Measurements from ENCODE around the gene ZZZ3. TPM values are rescaled to one million over a fixed set of nuclear protein-coding genes. Genes with fewer than 3 reads are reported as not detected.

The ZZZ3 gene
- total and polyA plus RNA-seq, 2 of the 13 experiments (the other 11 are each of a cell fraction or from before 2014, with no cell fraction given): 18.1 to 50.2 TPM

DNA sequence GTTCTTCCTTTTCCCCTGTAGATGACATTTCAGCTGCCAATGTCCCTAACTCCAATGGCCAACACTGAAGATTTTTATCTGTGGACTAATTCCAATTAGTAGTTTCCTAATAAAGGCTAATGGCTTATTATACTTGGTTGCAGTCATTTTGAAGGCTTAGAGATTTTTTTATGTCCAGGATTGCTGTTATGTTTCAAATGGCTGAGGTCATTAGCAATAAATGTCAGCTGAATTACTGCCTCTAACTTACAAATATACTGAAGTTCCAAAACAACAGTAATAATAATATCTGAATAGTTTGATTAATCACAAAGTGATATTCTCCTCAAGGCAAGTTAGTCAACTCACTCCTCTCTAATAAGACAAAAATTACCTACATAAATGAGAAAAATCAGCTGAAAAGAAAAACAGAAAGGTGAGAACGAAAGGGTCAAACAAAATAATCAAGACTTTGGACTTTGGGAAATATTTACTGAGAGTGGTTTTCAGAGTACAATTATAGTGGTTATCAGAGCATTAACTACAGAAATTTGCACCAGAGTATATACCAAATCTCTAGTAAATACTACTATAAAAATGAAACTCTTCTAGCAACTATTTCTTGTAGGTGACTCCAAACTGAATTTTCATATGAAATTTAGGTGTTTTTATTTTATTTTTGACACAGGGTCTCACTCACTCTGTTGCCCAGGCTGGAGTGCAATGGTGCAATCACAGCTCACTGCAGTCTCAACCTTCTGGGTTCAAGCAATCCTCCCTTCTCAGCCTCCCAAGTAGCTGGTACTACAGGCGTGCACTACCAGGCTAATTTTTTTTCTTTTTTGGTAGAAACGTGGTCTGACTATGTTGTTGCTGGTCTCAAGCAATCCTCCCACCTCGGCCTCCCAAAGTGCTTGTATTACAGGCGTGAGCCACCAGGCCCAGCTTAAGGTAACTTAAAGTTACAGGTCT lies 3.5 kb downstream of the ZZZ3 start (continued):
- TF ChIP-seq, protein P1, sequence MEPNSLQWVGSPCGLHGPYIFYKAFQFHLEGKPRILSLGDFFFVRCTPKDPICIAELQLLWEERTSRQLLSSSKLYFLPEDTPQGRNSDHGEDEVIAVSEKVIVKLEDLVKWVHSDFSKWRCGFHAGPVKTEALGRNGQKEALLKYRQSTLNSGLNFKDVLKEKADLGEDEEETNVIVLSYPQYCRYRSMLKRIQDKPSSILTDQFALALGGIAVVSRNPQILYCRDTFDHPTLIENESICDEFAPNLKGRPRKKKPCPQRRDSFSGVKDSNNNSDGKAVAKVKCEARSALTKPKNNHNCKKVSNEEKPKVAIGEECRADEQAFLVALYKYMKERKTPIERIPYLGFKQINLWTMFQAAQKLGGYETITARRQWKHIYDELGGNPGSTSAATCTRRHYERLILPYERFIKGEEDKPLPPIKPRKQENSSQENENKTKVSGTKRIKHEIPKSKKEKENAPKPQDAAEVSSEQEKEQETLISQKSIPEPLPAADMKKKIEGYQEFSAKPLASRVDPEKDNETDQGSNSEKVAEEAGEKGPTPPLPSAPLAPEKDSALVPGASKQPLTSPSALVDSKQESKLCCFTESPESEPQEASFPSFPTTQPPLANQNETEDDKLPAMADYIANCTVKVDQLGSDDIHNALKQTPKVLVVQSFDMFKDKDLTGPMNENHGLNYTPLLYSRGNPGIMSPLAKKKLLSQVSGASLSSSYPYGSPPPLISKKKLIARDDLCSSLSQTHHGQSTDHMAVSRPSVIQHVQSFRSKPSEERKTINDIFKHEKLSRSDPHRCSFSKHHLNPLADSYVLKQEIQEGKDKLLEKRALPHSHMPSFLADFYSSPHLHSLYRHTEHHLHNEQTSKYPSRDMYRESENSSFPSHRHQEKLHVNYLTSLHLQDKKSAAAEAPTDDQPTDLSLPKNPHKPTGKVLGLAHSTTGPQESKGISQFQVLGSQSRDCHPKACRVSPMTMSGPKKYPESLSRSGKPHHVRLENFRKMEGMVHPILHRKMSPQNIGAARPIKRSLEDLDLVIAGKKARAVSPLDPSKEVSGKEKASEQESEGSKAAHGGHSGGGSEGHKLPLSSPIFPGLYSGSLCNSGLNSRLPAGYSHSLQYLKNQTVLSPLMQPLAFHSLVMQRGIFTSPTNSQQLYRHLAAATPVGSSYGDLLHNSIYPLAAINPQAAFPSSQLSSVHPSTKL (CRISPR knock-in tag; IDR thresholded peaks at IDR 0.05): peak; percentile 16; the same call in 1 of the 2 replicates
- TF ChIP-seq CREM (IDR thresholded peaks at IDR 0.05): peak; percentile 15; the same call in 1 of the 2 replicates
- TF ChIP-seq CREM (CRISPR knock-in tag; IDR thresholded peaks at IDR 0.05): no peak
- TF ChIP-seq PRDM15 (CRISPR knock-in tag; IDR thresholded peaks at IDR 0.05): no peak
- TF ChIP-seq NR2F6 (IDR thresholded peaks at IDR 0.05): 0 out of 2 replicates have a peak, but pooled peaks have one; percentile 35
- no peak for TF ChIP-seq NR2F6 (CRISPR knock-in tag; IDR thresholded peaks at IDR 0.05)
- TF ChIP-seq RCOR2 (CRISPR knock-in tag; IDR thresholded peaks at IDR 0.05): 0 out of 2 replicates have a peak, but pooled peaks have one; percentile 26
- TF ChIP-seq, protein P2, sequence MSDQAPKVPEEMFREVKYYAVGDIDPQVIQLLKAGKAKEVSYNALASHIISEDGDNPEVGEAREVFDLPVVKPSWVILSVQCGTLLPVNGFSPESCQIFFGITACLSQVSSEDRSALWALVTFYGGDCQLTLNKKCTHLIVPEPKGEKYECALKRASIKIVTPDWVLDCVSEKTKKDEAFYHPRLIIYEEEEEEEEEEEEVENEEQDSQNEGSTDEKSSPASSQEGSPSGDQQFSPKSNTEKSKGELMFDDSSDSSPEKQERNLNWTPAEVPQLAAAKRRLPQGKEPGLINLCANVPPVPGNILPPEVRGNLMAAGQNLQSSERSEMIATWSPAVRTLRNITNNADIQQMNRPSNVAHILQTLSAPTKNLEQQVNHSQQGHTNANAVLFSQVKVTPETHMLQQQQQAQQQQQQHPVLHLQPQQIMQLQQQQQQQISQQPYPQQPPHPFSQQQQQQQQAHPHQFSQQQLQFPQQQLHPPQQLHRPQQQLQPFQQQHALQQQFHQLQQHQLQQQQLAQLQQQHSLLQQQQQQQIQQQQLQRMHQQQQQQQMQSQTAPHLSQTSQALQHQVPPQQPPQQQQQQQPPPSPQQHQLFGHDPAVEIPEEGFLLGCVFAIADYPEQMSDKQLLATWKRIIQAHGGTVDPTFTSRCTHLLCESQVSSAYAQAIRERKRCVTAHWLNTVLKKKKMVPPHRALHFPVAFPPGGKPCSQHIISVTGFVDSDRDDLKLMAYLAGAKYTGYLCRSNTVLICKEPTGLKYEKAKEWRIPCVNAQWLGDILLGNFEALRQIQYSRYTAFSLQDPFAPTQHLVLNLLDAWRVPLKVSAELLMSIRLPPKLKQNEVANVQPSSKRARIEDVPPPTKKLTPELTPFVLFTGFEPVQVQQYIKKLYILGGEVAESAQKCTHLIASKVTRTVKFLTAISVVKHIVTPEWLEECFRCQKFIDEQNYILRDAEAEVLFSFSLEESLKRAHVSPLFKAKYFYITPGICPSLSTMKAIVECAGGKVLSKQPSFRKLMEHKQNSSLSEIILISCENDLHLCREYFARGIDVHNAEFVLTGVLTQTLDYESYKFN (CRISPR knock-in tag; conservative IDR thresholded peaks at IDR 0.05): peak; percentile 52
- no peak; the same call in 1 of the 2 replicates for TF ChIP-seq GATAD2A (CRISPR knock-in tag; IDR thresholded peaks at IDR 0.05)
- no peak for TF ChIP-seq ZNF326 (CRISPR knock-in tag; IDR thresholded peaks at IDR 0.05; ENCODE audit: borderline replicate concordance)
- no peak for TF ChIP-seq SP140L (CRISPR knock-in tag; IDR thresholded peaks at IDR 0.05; ENCODE audit: borderline replicate concordance)
- TF ChIP-seq ZNF577 (CRISPR knock-in tag; IDR thresholded peaks at IDR 0.05; ENCODE audit: borderline replicate concordance, low read depth): no peak

Measured in HepG2 (cell line).